Measurements from ENCODE around the gene AQP10. TPM values are rescaled to one million over a fixed set of nuclear protein-coding genes. Genes with fewer than 3 reads are reported as not detected.

AQP10 gene
- total and polyA plus RNA-seq, 9 of the 15 experiments (the other 6 are each of a cell fraction or from before 2014, with no cell fraction given) = 0.37 to 9.7 (median 1.9) TPM

- TF ChIP-seq ZNF318 (IDR thresholded peaks at IDR 0.05; ENCODE audit: borderline replicate concordance in 1 of 2, low read depth in 1 of 2) = 0 out of 4 replicates have a peak, but pooled peaks of 1 of the 2 experiments have one; percentile 12
- TF ChIP-seq AFF4 (CRISPR knock-in tag; IDR thresholded peaks at IDR 0.05) = peak; percentile 65; the same call in 1 of the 2 replicates
- no peak for TF ChIP-seq HDGF (IDR thresholded peaks at IDR 0.05)
- no peak for TF ChIP-seq GTF2F1 (IDR thresholded peaks at IDR 0.05; ENCODE audit: low read depth, low read length)
- TF ChIP-seq TARDBP (IDR thresholded peaks at IDR 0.05) = peak; percentile 74
- TF ChIP-seq PHTF2 (CRISPR knock-in tag; IDR thresholded peaks at IDR 0.05) = no peak
- TF ChIP-seq ZNF780A (CRISPR knock-in tag; IDR thresholded peaks at IDR 0.05) = no peak
- TF ChIP-seq CGGBP1 (CRISPR knock-in tag; IDR thresholded peaks at IDR 0.05) = no peak
- TF ChIP-seq MYNN (IDR thresholded peaks at IDR 0.05) = no peak
- no peak for TF ChIP-seq MYNN (CRISPR knock-in tag; IDR thresholded peaks at IDR 0.05)
These were observed 48.5 kb upstream of the AQP10 start, which contains the start of gene HAX1 (continued) for GRCh38 chr1:154272217-154272998.
